Measurements from ENCODE around the gene F12.

F12 gene
- 0.35 to 0.97 reads per million in 2 donors for total RNA-seq

DNA sequence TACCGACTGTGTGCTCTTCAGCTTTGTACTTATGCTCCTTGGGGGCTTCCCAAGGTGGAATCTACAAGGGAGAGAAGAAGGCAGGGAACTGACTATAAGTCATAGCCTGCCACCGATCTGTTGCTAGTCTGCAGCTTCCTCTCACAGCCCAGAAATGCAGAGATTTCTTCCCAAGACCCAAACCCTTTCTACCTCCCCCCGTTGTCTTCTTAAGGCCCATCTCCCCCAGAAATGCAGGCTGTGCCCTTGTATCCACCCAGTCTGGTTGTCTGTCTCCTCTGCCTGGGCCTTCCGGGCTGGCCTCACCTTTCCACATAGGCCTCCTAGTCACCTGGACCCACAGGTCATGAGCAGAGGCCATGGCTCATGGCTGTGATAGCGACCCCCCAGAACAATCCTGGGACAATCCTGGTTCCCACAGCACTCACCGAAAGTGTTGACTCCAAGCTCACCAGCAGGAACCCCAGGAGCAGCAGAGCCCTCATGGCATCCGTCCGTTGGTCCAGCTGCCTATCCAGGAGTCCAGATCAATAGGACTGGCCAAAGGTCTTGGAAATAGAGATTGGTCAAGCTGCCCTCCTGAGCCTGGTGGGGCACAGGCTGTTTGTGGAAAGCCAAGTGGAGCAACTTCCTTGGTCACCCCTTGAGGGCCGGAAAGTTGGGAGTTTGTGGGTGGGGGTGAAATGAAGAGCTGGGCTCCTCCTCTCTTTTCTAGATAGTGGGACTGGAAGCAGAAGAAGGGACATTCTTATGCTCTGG is at the start of gene F12:
F12 (minus strand) TSS at position 522 of the 759 bp plus-strand sequence; CDS start at position 485, 37 bp downstream.
- DNase-seq = no peak

DNA sequence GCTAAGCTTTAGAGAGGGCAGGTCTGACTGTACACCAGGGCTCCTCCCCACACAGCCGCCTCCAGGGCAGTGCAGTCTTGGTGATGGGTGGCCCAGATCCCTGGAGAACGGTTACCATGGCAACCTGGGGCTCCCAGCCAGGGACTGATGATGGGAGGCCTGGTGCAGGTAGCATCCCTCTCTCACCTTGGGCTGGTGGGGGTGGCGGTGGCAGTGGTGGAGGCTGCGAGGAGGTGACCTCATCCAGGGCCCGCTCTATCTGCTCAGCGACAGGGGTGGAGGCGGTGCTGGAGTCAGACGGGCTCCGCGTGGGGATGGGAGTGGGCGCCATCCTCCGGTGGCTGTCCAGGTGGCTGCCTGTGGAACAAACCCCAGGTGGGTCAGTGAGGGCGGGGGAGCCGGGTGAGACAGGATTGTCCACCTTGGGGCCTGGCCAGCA is 49.6 kb upstream of the F12 start:
- DNase-seq = no peak

DNA sequence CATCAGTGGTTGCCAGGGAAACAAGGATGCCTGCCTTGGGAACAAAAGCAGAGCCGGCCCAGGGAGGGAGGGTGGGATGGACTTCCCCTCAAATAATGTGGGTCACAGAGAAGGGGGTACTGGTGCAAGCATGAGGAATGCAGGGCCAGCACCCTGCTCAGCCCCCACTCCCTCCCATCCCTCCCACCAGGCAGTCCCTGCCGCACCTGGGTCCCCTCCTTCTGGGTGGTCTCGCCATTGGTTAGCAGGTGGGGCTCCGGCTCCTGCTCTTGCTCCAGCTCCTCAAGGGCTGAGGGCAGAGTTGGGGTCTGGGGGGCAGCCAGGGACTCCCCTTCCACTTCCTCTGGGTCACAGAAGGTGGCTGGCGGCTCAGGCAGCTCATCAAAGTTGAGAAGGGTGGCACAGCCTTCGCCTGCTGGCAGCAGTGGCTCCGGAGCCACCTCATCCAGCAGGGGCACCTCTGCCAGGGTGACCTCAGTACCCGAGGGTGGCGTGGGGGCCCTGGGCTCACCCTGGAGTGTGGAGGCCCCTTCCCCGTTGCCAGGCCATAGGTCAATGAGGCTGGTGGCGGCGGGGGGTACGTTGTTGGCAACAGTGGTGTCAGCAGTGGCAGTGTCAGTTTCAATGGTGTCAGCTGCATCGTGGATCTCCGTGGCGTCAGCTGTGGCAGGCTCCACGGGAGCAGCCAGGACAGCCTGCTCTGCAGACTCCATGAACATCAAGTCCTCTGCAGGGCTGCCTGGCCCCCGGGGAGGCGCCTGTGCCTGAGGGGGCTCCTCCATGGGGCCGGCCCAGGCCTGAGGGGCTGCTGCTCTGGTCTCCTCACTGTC is 48.7 kb upstream of the F12 start:
- DNase-seq = no peak

DNA sequence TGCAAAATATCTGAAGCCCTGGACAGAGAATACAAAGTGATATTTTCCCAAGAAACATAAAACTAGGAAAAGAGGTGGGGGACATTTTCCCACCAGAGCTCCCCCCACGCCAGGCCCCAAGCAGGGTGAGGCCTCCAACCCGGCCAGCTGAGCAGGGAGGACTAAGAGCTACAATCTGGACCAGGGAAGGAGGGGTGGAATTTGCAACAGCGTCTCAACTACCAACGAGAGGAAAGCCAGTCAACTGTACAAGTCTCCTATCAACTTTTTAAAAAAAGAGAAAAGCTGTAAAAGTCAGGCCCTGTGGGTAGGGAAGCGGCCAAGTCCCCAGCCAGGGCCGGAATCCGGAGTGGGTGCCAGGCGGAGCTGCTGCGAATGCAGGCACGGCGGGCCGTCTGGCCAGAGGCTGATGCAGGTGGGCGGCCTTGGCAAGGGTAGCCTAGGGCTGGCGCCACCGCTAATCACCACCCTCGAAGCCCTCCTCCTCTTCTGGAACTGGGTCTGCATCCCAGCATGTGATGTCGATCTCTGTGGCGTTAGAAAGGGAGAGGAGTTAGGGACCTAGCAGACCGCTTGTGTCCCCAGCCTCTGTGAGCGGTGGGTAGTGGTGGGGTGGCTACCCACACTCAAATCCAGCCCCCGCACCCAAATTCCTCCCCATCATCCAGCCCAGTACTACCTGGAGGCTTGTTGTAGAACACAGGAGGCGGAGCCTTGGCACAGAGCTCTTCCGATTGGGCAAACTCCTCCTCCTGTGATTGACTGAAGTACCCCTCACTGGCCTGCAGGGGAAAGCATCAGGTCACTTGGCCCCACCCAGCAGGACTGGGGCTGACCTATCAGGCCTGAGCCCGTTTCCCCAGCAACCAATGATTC is 47.9 kb upstream of the F12 start:
- no peak for DNase-seq

DNA sequence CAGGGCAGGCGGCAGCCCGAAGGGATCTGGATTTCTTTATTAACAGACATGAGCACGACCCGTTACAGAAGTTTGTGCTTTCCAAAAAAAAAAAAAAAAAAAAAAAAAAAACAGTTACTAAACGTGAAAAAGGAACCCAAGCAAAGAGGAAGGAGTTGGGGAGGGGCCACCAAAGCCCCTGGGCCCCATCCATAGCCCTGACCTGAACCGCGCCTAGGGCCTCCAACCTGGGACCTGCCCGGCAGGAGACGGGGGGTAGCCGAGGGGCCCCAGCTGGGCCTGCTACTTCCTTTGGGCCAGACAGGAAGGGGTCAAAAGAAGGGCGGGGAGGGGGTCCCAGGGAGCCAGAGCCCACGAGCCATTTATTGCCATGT is 47.2 kb upstream of the F12 start:
- no peak for DNase-seq

DNA sequence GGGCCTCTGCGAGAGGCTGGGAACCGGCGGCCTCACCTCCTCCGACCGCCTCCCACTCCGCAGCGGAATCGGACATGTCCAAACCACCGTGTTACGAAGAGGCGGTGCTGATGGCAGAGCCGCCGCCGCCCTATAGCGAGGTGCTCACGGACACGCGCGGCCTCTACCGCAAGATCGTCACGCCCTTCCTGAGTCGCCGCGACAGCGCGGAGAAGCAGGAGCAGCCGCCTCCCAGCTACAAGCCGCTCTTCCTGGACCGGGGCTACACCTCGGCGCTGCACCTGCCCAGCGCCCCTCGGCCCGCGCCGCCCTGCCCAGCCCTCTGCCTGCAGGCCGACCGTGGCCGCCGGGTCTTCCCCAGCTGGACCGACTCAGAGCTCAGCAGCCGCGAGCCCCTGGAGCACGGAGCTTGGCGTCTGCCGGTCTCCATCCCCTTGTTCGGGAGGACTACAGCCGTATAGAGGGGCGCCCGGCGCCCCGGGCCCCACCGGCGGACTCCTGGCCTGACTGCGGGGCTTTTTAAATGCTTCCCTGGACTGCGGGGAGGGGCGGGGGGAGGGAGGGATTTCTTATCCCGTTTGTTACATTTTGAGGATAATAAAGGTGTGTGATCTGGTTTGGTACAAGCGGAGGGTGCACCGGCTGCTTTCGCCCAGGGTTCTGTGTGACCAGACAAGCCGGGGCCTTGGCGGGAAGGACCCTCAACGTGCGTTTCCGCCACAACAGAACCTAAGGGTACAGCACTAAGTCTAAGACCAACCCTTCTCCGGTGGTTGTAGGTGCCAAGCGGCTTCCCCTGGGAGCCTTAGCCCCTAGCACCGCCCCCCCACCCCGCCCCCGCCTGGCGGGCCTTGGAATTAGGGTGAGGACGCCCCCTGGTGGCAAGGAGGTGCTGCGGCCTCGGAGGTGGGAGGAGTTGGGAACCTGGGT is 46.6 kb upstream of the F12 start:
- DNase-seq = peak; percentile 99

DNA sequence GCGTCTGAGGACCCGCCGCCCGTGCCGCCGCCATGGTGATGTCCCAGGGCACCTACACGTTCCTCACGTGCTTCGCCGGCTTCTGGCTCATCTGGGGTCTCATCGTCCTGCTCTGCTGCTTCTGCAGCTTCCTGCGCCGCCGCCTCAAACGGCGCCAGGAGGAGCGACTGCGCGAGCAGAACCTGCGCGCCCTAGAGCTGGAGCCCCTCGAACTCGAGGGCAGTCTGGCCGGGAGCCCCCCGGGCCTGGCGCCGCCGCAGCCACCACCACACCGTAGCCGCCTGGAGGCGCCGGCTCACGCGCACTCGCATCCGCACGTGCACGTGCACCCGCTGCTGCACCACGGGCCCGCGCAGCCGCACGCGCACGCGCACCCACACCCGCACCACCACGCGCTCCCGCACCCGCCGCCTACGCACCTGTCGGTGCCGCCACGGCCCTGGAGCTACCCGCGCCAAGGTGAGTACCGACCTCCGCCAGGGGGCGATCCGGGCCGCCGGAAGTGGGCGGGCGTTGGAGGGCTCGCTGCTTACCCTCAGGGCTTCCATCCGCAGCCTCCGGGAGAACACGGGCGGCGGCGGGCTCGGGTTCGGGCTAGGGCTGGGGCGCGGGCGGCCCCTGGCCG is 45.8 kb upstream of the F12 start:
- DNase-seq = peak; percentile 92

DNA sequence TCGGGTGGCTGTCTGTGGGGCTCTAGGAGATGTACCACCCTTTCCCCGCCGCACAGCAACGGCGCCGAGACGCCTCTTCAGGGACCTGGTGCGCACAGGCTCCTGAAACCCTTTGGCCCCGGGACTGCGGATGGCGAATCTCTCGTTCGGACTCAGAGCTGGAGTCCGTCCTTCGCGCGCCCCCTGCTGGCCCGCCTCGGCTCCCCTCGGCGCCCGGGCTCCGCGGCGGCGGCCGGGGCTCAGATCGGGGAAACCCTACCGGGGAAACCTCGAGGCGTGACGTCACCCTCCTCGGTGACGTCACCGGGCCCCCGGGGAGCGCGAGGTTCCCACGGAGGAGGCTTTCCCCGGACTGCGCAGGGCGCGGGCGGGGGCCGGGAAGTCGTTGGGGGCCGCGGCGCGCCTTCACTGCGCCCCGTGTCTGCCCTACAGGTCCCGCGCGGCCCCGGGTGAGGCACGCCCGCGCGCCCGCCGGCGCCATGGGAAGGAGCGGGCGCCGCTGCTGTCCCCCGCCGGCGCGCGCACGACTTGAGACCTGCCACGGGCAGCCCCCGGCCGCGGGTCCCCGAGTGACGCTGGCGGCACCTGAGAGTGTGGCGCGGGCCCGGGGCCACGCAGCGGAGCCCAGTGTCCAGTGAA is 45.2 kb upstream of the F12 start:
- DNase-seq = peak; percentile 98

DNA sequence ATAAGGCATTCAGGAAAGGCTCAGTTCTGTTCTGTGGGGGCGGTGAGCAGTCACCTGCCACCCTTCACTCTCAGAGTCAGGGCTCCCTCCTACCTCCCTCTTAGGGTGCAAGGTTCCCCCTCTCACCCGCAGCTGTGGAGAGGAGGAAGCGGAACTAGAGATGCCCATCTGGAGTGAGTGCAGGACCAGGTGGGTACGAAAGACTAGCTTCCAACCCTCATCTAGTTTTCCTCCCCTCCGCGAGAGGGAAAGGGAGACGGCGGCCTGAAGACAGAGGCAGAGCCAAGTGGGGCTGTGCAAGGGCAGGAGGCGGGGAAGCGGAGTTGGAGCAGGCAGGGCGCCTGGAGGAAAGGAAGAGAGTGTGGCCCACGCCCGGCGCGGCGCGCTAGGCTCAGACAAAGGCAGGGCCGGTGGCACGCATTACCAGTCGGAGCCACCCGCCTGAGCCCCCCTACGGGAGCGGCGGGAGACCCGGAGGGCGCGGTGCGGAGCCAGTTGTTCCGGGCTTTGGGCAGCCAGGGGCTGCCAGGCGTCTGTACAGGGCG is 44.6 kb upstream of the F12 start:
- no peak for DNase-seq

DNA sequence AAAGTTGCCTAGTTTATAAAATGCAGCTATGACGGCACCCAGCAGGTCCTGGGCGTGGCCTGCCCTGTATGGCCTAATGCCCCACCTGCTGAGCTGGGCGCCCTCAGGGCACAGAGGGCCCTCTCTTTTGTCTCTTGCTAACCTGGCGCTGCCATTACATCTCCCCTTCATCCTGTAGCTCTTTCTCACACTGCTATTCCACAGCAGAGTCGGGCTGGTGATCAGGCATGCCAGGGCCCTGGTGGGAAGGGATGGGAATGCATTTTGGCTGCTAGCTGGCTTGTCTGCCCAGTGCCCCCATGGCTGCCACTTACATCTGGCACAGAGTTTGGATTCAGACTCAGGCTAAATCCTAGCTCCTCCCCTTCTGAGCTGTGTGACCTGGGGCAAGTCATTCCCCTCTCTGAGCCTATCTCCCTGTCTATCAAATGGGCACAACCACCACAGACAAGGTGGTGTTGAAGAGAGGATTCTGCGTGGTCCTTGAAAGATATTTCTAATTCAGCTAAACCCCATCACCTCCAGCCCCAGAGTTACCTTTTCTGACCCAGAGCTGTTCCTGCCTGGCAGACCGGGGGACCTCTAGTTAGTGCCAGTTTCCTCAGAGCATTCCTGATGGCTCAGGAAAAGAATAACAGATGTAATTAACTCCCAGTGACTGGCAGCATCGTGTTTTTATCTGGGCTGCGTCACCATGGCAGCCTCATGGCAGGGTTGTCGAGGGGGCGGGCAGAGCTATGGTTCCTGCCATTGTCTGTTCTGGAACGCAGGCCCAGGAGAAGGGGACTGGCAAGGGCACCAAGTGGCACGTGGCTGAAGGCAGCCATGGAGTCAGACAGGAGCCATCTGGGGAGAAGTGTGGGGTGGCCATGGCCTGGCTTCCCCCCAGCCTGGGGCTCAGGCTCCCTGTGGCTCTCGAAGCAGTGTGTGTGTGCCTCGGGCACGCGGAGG is 43.6 kb upstream of the F12 start:
- no peak for DNase-seq

DNA sequence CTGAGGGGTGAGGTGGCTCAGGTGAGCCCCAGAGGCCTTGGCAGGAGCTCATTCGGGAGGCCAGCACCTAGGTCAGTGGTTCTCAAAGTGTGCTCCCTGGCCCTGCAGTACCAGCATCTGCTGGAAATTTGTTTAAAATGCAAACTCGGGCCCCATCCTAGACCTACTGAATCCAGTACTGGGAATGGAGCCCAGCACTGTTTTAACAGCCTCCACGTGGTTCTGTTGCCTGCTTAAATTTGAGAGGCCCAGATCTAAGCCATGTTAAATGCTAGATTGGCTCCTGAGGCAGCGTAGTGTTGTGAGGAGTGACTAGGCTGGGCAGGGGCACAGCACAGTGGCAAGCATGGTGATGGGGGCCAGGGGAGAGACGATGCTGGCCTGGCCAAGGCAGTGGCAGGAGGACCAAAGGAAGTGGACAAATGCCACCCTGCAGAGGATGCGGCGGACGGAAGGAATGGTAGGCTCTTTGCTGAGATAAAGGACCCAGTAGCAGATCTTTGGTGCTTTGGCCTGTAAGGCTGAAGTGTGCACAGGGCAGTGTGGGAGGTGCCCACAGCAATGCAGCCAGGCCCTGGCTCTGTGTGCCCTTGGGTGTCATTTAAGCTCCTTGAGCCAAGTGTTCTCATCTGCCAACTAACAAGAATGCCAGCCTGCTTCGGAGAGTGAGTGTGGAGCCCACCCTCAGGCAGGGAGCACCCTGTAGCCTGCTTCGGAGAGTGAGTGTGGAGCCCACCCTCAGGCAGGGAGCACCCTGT is 41.5 kb upstream of the F12 start:
- no peak for DNase-seq

DNA sequence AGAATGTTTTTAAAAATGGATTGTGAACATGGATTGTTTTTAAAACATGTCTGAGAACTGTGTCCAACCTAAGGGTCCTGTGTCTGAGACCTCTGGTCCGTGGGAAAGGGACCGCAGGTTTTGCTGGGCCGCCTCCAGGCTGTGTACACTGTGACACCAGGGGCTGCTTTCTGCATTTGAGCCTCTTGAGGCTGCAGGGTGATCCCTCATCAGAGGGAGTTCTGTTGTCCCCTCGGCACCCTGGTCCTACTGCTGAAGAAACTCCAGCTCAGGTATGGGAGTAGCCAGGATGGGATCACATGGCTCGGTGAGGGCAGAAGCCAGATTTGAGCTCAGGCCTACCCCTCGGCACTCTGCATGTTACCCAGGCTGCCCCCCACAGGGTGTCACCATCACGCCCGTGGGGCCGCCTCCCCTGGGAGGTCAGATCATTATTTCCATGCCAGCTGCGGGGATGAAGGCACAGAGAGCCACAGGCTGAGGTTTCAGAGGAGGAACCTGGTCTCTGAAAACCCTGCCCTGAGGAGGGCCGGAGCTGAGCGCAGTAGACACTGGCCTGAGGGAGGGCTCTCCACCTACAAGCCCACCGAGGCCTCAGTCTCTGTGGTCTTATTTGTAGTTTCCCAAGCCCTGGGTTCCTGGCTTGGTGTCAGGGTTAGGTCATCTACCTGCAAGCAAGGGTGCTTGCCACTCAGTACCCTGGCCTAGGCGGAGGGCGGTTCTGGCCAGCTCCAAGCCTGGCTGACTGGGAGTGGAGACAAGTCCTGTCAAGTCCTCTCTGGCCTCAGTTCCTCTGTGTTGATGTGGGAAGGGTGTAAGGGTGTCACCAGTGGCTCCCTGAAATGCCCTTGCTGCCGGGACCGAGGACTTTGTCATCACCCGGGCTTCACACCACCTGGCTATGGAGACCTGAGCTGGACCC is 40.0 kb upstream of the F12 start:
- DNase-seq = no peak

DNA sequence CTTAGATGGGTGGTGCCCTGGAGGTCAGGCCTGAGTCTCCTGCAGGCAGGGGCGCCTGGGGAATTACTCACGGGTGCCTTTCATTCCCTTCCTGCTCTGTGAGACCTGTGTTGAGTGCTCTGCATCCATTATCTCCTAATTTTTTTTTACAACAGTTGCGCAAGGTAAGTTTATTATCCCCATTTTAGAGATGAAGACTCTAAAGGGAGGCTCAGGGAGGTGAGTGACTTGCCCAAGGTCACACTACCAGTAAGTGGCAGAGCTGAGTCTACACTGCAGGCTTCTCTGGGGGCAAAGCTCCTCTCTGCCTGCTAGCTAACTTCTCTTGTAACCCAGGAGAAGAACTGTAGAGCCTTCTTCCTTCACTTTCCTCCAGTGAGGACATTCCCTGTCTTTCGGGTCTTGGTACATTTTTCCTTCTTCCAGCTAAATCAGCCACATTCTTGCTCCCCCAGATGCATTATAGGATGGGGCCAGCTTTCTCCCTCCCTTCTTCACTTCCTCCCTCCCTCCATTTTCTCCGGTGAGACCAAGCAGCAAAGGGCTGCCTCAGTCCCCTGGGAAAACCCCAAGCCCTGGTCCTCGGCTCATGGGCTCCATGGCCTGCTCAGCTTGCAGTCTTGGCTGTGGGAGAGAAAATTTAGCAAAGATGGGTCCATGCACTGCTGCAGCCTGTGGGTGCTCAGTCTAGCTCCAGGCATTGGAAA is 39.0 kb upstream of the F12 start:
- DNase-seq = no peak

DNA sequence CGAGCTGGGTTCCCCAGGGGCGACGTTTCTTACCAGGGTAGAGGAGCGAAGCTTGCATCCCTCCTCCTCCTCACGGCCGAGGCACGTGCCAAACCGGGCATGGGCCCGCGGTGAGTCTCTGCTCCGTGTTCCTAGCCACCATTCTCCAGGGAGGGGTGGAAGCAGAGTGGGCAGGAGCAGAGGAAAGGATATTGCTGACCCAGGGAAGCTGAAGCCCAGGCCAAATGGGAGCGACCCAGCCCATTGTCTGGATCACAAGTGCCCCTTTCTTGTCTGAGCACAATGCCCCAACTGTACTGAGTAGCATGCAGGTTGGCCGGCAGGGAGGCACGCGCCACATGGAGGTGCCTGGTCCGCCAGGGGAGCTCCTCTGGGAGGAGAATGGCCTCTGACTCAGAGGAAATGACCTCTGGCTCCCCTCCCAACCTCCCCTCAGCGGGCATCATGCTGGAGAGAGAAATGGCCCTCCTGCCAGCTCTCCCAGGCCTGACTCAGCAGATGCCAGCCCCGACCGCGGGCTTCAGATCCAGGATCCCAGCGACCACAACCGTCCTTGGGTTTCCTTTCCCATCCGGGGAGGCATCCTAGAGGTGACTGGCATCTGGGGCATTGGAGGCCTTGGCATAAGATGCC is 38.4 kb upstream of the F12 start:
- no peak for DNase-seq

DNA sequence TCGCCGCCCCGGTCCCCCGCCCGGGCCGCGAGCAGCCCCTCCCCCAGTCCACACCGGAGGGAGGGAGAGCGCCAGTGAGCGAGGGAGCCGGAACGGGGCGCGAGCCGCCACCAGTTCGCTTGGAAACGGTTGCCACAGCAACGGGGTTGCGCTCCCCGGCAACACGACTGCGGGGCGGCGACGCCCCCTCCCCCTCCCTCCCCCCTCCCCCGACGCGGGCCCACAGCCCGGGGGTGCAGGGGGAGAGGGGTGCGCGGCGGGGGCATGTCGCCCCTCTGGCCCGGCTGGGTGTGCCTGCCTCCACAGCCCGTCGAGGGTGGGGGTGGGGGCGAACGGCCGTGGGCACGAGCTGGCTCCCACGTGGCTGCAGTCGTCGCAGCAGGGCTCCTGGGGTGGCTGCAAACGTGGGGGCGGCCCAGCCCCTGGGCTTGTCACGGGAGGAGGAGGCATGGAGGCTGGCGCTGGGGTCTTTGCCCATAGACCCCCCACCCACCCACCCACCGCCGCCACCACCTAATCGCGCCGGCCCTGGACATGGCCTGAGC is 37.8 kb upstream of the F12 start:
- DNase-seq = peak; percentile 76
